Mesenchymal stem cell (in vitro differentiated cells and primary cell): ENCODE results near the gene UHRF2.

Experiments used
- DNase-seq: peaks from one replicate; pipeline ENCODE4 v3.0.0-alpha.2; 2013
- H2AFZ ChIP-seq: one replicate; pipeline ENCODE4 v1.6.1; 2013; ENCODE audit warnings: low read depth, mild to moderate bottlenecking, control low read depth, inconsistent platforms, low read length, moderate library complexity
- H2AK5ac ChIP-seq: 2 replicates; pipeline ENCODE4 v1.6.1; 2013; ENCODE audit warnings: low read length, moderate library complexity, mild to moderate bottlenecking, inconsistent platforms; ENCODE audit not compliant: severe bottlenecking
- H2BK120ac ChIP-seq: one replicate; pipeline ENCODE4 v1.6.1; 2013; ENCODE audit warnings: low read depth, mild to moderate bottlenecking, inconsistent platforms, low read length, moderate library complexity
- H2BK12ac ChIP-seq, 2 experiments: one replicate each; pipeline ENCODE4 v1.6.1; 2013; ENCODE audit warnings: inconsistent platforms in 2 of 2, low read length in 2 of 2, mild to moderate bottlenecking in 2 of 2, moderate library complexity in 2 of 2, control low read depth in 1 of 2
- H2BK15ac ChIP-seq: one replicate; pipeline ENCODE4 v1.6.1; 2013; ENCODE audit warnings: mild to moderate bottlenecking, low read depth, inconsistent platforms; ENCODE audit not compliant: poor library complexity, severe bottlenecking
- H2BK5ac ChIP-seq: 2 replicates; pipeline ENCODE4 v1.6.1; 2013; ENCODE audit warnings: low read depth, mild to moderate bottlenecking, low read length, control low read depth, inconsistent platforms; ENCODE audit not compliant: poor library complexity, severe bottlenecking
- H3K14ac ChIP-seq, 2 experiments: one replicate each; pipeline ENCODE4 v1.6.1; 2013; ENCODE audit warnings: inconsistent platforms in 2 of 2, low read length in 2 of 2, control low read depth in 1 of 2, mild to moderate bottlenecking in 1 of 2, moderate library complexity in 1 of 2
- H3K18ac ChIP-seq, 2 experiments: one replicate each; pipeline ENCODE4 v1.6.1; 2013; ENCODE audit warnings: inconsistent platforms in 2 of 2, low read length in 2 of 2, control low read depth in 1 of 2, low read depth in 1 of 2, mild to moderate bottlenecking in 1 of 2
- H3K23ac ChIP-seq, 2 experiments: one replicate each; pipeline ENCODE4 v1.6.1; 2013; ENCODE audit warnings: inconsistent platforms in 2 of 2, low read length in 2 of 2, mild to moderate bottlenecking in 2 of 2, moderate library complexity in 2 of 2, control low read depth in 1 of 2
- H3K27ac ChIP-seq: 2 replicates; pipeline ENCODE4 v1.5.1; 2013; ENCODE audit warnings: mild to moderate bottlenecking, moderate library complexity, low read length, control low read depth, inconsistent platforms; ENCODE audit not compliant: poor library complexity, severe bottlenecking
- H3K27me3 ChIP-seq, 2 experiments: 2 replicates each; pipeline versions ENCODE4 v1.6.1 to v1.7.0; 2013; ENCODE audit warnings: low read length in 2 of 2, mild to moderate bottlenecking in 2 of 2, moderate library complexity in 2 of 2, control low read depth in 1 of 2, inconsistent platforms in 1 of 2; ENCODE audit not compliant: control insufficient read depth in 1 of 2, insufficient read depth in 1 of 2
- H3K36me3 ChIP-seq, 2 experiments: 2 replicates each; pipeline versions ENCODE4 v1.6.1 to v1.7.0; 2013; ENCODE audit warnings: low read length in 2 of 2, control low read depth in 1 of 2, inconsistent platforms in 1 of 2, low read depth in 1 of 2, mild to moderate bottlenecking in 1 of 2; ENCODE audit not compliant: insufficient read depth in 2 of 2, control insufficient read depth in 1 of 2
- H3K4ac ChIP-seq, 2 experiments: one replicate each; pipeline ENCODE4 v1.6.1; 2013; ENCODE audit warnings: inconsistent platforms in 2 of 2, low read length in 2 of 2, mild to moderate bottlenecking in 2 of 2, moderate library complexity in 2 of 2, control low read depth in 1 of 2, low read depth in 1 of 2
- H3K4me1 ChIP-seq: 2 replicates; pipeline ENCODE4 v1.6.1; 2013; ENCODE audit warnings: low read depth, low read length, control low read depth; ENCODE audit not compliant: control insufficient read depth, insufficient read depth
- H3K4me2 ChIP-seq: 2 replicates; pipeline ENCODE4 v1.6.1; 2013; ENCODE audit warnings: low read length, mild to moderate bottlenecking, inconsistent platforms; ENCODE audit not compliant: poor library complexity, severe bottlenecking
- H3K4me3 ChIP-seq, 2 experiments: 2 replicates each; pipeline versions ENCODE4 v1.5.1 to v1.7.0; 2013; ENCODE audit warnings: low read length in 2 of 2, mild to moderate bottlenecking in 2 of 2, control low read depth in 1 of 2, low read depth in 1 of 2; ENCODE audit not compliant: insufficient read depth in 1 of 2
- H3K79me1 ChIP-seq: replicated peaks from 2 replicates; pipeline ENCODE4 v1.6.1; 2013; ENCODE audit warnings: mild to moderate bottlenecking, control low read depth, low read length, inconsistent platforms; ENCODE audit not compliant: poor library complexity, severe bottlenecking
- H3K9ac ChIP-seq: 2 replicates; pipeline ENCODE4 v1.7.0; 2013; ENCODE audit warnings: mild to moderate bottlenecking, low read length, moderate library complexity
- H3K9me3 ChIP-seq: 2 replicates; pipeline ENCODE4 v1.7.0; 2013; ENCODE audit warnings: mild to moderate bottlenecking, low read length; ENCODE audit not compliant: control insufficient read depth
- H4K8ac ChIP-seq: one replicate; pipeline ENCODE4 v1.6.1; 2013; ENCODE audit warnings: inconsistent platforms, mild to moderate bottlenecking, low read length, moderate library complexity
- H4K91ac ChIP-seq: one replicate; pipeline ENCODE4 v1.6.1; 2013; ENCODE audit warnings: mild to moderate bottlenecking, low read length, inconsistent platforms
- WGBS: methylation state at CpG from one replicate; pipeline ENCODE4 v1.1.7; 2013; ENCODE audit warnings: mixed read lengths; 5-methylcytosine and 5-hydroxymethylcytosine counted together

UHRF2 gene

GRCh38 chr9:6484210-6484609 is 71.2 kb downstream of the UHRF2 start:
- Histone ChIP-seq H2BK12ac (no peak overlapping the region), H4K91ac (no peak overlapping the region), H3K18ac (no peak overlapping the region), H3K9me3 (no peaks in the 10 kb centered on the region), H3K79me1 (peaks cover 13% of the 10 kb centered on the region), H3K4ac (no peak overlapping the region), H3K36me3 (peaks cover 31 to 95% of the 10 kb centered on the region in 2 experiments), H2AFZ (no peak overlapping the region), H3K9ac (no peak overlapping the region), H2AK5ac (no peak overlapping the region), H3K4me1 (no peaks in the 10 kb centered on the region), H2BK120ac (no peak overlapping the region), H3K23ac (no peak overlapping the region), H3K27me3 (no peaks in the 10 kb centered on the region), H4K8ac (no peak overlapping the region), H3K4me3 (no peak overlapping the region), H3K14ac (no peak overlapping the region), H3K4me2 (no peak overlapping the region), H3K27ac (no peak overlapping the region), H2BK5ac (no peak overlapping the region), H2BK15ac (no peak overlapping the region)
- no peak for DNase-seq
- WGBS, result 84% methylated on average over 2 of the region's 2 CpGs

- no peak overlapping the region for H3K27ac ChIP-seq
- no peak overlapping the region for H3K4me2 ChIP-seq
- no peak overlapping the region for H2BK12ac ChIP-seq
- H4K8ac ChIP-seq, result no peak overlapping the region
- no peak overlapping the region for H3K14ac ChIP-seq
- no peak overlapping the region for H2AK5ac ChIP-seq
- WGBS, result 98% methylated on average over 6 of the region's 7 CpGs
- H3K9ac ChIP-seq, result no peak overlapping the region
- H2BK5ac ChIP-seq, result no peak overlapping the region
- no peaks in the 10 kb centered on the region for H3K9me3 ChIP-seq
- H3K79me1 ChIP-seq, result peaks cover 21% of the 10 kb centered on the region
- no peak overlapping the region for H2AFZ ChIP-seq
- H3K27me3 ChIP-seq, result no peaks in the 10 kb centered on the region
- H3K36me3 ChIP-seq, result peaks cover 25 to 95% of the 10 kb centered on the region in 2 experiments
- no peak overlapping the region for H3K18ac ChIP-seq
- H3K23ac ChIP-seq, result no peak overlapping the region
- no peak overlapping the region for H3K4ac ChIP-seq
- no peak overlapping the region for H3K4me3 ChIP-seq
- H4K91ac ChIP-seq, result no peak overlapping the region
- H2BK120ac ChIP-seq, result no peak overlapping the region
- H2BK15ac ChIP-seq, result no peak overlapping the region
- H3K4me1 ChIP-seq, result peaks cover 1% of the 10 kb centered on the region
- no peak for DNase-seq
Measured at GRCh38 chr9:6488395-6488794, 75.4 kb downstream of the UHRF2 start.

- H3K4ac ChIP-seq, result no peak overlapping the region
- no peak overlapping the region for H3K4me2 ChIP-seq
- no peak overlapping the region for H3K4me3 ChIP-seq
- WGBS, result 100% methylated on average over 1 of the region's 1 CpG
- no peaks in the 10 kb centered on the region for H3K27me3 ChIP-seq
- H3K4me1 ChIP-seq, result peaks cover 1% of the 10 kb centered on the region
- no peak overlapping the region for H3K23ac ChIP-seq
- no peak overlapping the region for H3K9ac ChIP-seq
- no peak overlapping the region for H2BK15ac ChIP-seq
- H3K14ac ChIP-seq, result no peak overlapping the region
- no peak overlapping the region for H2BK5ac ChIP-seq
- H2BK120ac ChIP-seq, result no peak overlapping the region
- no peak overlapping the region for H2BK12ac ChIP-seq
- no peak overlapping the region for H3K27ac ChIP-seq
- H3K18ac ChIP-seq, result no peak overlapping the region
- H4K91ac ChIP-seq, result no peak overlapping the region
- no peak for DNase-seq
- H3K9me3 ChIP-seq, result no peaks in the 10 kb centered on the region
- peaks cover 20 to 96% of the 10 kb centered on the region in 2 experiments for H3K36me3 ChIP-seq
- H2AK5ac ChIP-seq, result no peak overlapping the region
- H4K8ac ChIP-seq, result no peak overlapping the region
- H3K79me1 ChIP-seq, result peaks cover 21% of the 10 kb centered on the region
- no peak overlapping the region for H2AFZ ChIP-seq
Measured at GRCh38 chr9:6489099-6489498, 76.1 kb downstream of the UHRF2 start.

GRCh38 chr9:6490863-6491262 is 77.9 kb downstream of the UHRF2 start:
- H3K36me3 ChIP-seq, result peaks cover 15 to 99% of the 10 kb centered on the region in 2 experiments
- H4K8ac ChIP-seq, result no peak overlapping the region
- H3K14ac ChIP-seq, result no peak overlapping the region
- H3K4me2 ChIP-seq, result no peak overlapping the region
- no peak overlapping the region for H2AK5ac ChIP-seq
- no peak overlapping the region for H3K27ac ChIP-seq
- DNase-seq, result no peak
- H3K4ac ChIP-seq, result no peak overlapping the region
- no peak overlapping the region for H3K18ac ChIP-seq
- H3K27me3 ChIP-seq, result no peaks in the 10 kb centered on the region
- H3K79me1 ChIP-seq, result peaks cover 21% of the 10 kb centered on the region
- H3K4me3 ChIP-seq, result no peak overlapping the region
- peaks cover 1% of the 10 kb centered on the region for H3K4me1 ChIP-seq
- H4K91ac ChIP-seq, result no peak overlapping the region
- no peak overlapping the region for H2BK12ac ChIP-seq
- H3K9me3 ChIP-seq, result no peaks in the 10 kb centered on the region
- 100% methylated on average over 2 of the region's 2 CpGs for WGBS
- no peak overlapping the region for H2BK120ac ChIP-seq
- H3K23ac ChIP-seq, result no peak overlapping the region
- H2AFZ ChIP-seq, result no peak overlapping the region
- no peak overlapping the region for H2BK5ac ChIP-seq
- no peak overlapping the region for H3K9ac ChIP-seq
- H2BK15ac ChIP-seq, result no peak overlapping the region
